Measurements from ENCODE around the gene ALK.

- TF ChIP-seq CTCF (conservative IDR thresholded peaks at IDR 0.05; ENCODE audit: low read depth in 2 of 2) (no peak), EZH2 (IDR thresholded peaks at IDR 0.05; ENCODE audit: low read depth, unreplicated experiment) (no peak), EZH2phosphoT487 (IDR thresholded peaks at IDR 0.05; ENCODE audit: unreplicated experiment) (no peak), JUNB (IDR thresholded peaks at IDR 0.05; ENCODE audit: unreplicated experiment) (no peak), POLR2AphosphoS5 (IDR thresholded peaks at IDR 0.05; ENCODE audit: low read depth) (no peak), REST (IDR thresholded peaks at IDR 0.05; ENCODE audit: unreplicated experiment) (no peak), ETS1 (IDR thresholded peaks at IDR 0.05) (no peak), ZNF462 (CRISPR knock-in tag; IDR thresholded peaks at IDR 0.05) (no peak)
These were observed 360.8 kb downstream of the ALK start for GRCh38 chr2:29560566-29560965.
